Smooth muscle cell (in vitro differentiated cells): ENCODE measurements around the gene ASIC2. TPM values are rescaled to one million over a fixed set of nuclear protein-coding genes. Genes with fewer than 3 reads are reported as not detected.

ENCODE experiments used
- DNase-seq: peaks from one replicate; lab custom pipeline; 2025; ENCODE audit not compliant: unreplicated experiment; lab: John Stamatoyannopoulos, UW
- H2AFZ ChIP-seq: fragments of 200-600 bp; sonication (generic); 2 replicates; pipeline ENCODE4 v1.6.0; 2016; ENCODE audit warnings: antibody characterized with exemption, low read depth, mild to moderate bottlenecking
- H3F3A ChIP-seq: fragments of 200-600 bp; sonication (generic); 2 replicates; pipeline ENCODE4 v1.6.0; 2017; ENCODE audit warnings: antibody characterized with exemption, low read depth
- H3K27ac ChIP-seq: fragments of 200-600 bp; sonication (generic); 2 replicates; pipeline ENCODE4 v1.5.1; 2016; ENCODE audit warnings: low read depth, mild to moderate bottlenecking
- H3K27me3 ChIP-seq: fragments of 200-600 bp; sonication (generic); 2 replicates; pipeline ENCODE4 v1.6.1; 2016; ENCODE audit warnings: low read depth, mild to moderate bottlenecking
- H3K36me3 ChIP-seq: fragments of 200-600 bp; sonication (generic); 2 replicates; pipeline ENCODE4 v1.5.1; 2016; ENCODE audit warnings: low read depth
- H3K4me1 ChIP-seq: fragments of 200-600 bp; sonication (generic); 2 replicates; pipeline ENCODE4 v1.5.1; 2016; ENCODE audit warnings: low read depth
- H3K4me2 ChIP-seq: fragments of 200-600 bp; sonication (generic); 2 replicates; pipeline ENCODE4 v1.6.0; 2016; ENCODE audit warnings: mild to moderate bottlenecking
- H3K4me3 ChIP-seq: fragments of 200-600 bp; sonication (generic); 2 replicates; pipeline ENCODE4 v1.5.1; 2016; ENCODE audit warnings: mild to moderate bottlenecking
- H3K79me2 ChIP-seq: fragments of 200-600 bp; sonication (generic); 2 replicates; pipeline ENCODE4 v1.6.0; 2016; ENCODE audit warnings: low read depth, mild to moderate bottlenecking
- H3K9ac ChIP-seq: fragments of 200-600 bp; sonication (generic); 2 replicates; pipeline ENCODE4 v1.6.0; 2016; ENCODE audit warnings: low read depth
- H3K9me3 ChIP-seq: fragments of 200-600 bp; sonication (generic); replicated peaks from 2 replicates; pipeline ENCODE4 v1.5.1; 2016; ENCODE audit warnings: low read depth
- H4K20me1 ChIP-seq: fragments of 200-600 bp; sonication (generic); 2 replicates; pipeline ENCODE4 v1.6.0; 2016; ENCODE audit warnings: low read depth
- CTCF ChIP-seq: fragments of 200-600 bp; sonication (generic); IDR thresholded peaks from 2 replicates; pipeline ENCODE4 v1.5.1; 2017; ENCODE audit warnings: borderline replicate concordance, mild to moderate bottlenecking, antibody characterized with exemption; ENCODE audit not compliant: insufficient read depth, poor library complexity, severe bottlenecking
- WGBS: methylation state at CpG from one replicate; pipeline ENCODE4 v1.1.7; 2016; ENCODE audit warnings: low lambda C conversion rate; 5-methylcytosine and 5-hydroxymethylcytosine counted together
- polyA plus RNA-seq: library from polyadenylated mRNA; unstranded; fragments of >200 nt; fragmentation: Nextera tagmentation; extraction: Ambion mirVana; gene quantifications from 2 replicates; pipeline ENCODE4 v1.2.1, GENCODE V29; 2016
- total RNA-seq: library from RNA; depleted of rRNA; stranded (reverse); fragments of >200 nt; gene quantifications from 2 replicates; pipeline ENCODE4 v1.2.3, GENCODE V29; 2014

The ASIC2 gene
- total and polyA plus RNA-seq, 2 experiments from 2014 or later, result 0.18 to 0.23 TPM

GRCh38 chr17:33013596-33014375 is 279.3 kb downstream of the ASIC2 start:
- H3K9me3 ChIP-seq, result no peaks in the 10 kb centered on the region
- no peak for DNase-seq
- H3K79me2 ChIP-seq, result no peaks in the 10 kb centered on the region
- H3K4me2 ChIP-seq, result no peak overlapping the region
- H3K27ac ChIP-seq, result no peak overlapping the region
- 93% methylated on average over 18 of the region's 18 CpGs for WGBS
- no peaks in the 10 kb centered on the region for H4K20me1 ChIP-seq
- no peak overlapping the region for H2AFZ ChIP-seq
- TF ChIP-seq CTCF, result no peak
- H3K9ac ChIP-seq, result no peak overlapping the region
- no peaks in the 10 kb centered on the region for H3F3A ChIP-seq
- H3K36me3 ChIP-seq, result no peaks in the 10 kb centered on the region
- no peaks in the 10 kb centered on the region for H3K27me3 ChIP-seq
- H3K4me1 ChIP-seq, result no peaks in the 10 kb centered on the region
- H3K4me3 ChIP-seq, result no peak overlapping the region

- Histone ChIP-seq H3K4me3 (no peak overlapping the region), H4K20me1 (no peaks in the 10 kb centered on the region), H3K27me3 (no peaks in the 10 kb centered on the region), H3K36me3 (no peaks in the 10 kb centered on the region), H3F3A (no peaks in the 10 kb centered on the region), H3K4me2 (peak overlapping the region; percentile 44), H3K9me3 (no peaks in the 10 kb centered on the region), H2AFZ (no peak overlapping the region), H3K9ac (no peak overlapping the region), H3K27ac (peak overlapping the region; percentile 35), H3K4me1 (no peaks in the 10 kb centered on the region), H3K79me2 (no peaks in the 10 kb centered on the region)
- 19% methylated on average over 6 of the region's 8 CpGs for WGBS
- TF ChIP-seq CTCF, result no peak
- peak; percentile 24 for DNase-seq
Observed at GRCh38 chr17:33012522-33013033, 280.5 kb downstream of the ASIC2 start.

GRCh38 chr17:33009636-33010035 is 283.5 kb downstream of the ASIC2 start:
- Histone ChIP-seq H3K9me3 (no peaks in the 10 kb centered on the region), H3K27me3 (peaks cover 4% of the 10 kb centered on the region), H3K36me3 (no peaks in the 10 kb centered on the region), H3K4me2 (no peak overlapping the region), H2AFZ (no peak overlapping the region), H3K9ac (no peak overlapping the region), H4K20me1 (no peaks in the 10 kb centered on the region), H3K79me2 (no peaks in the 10 kb centered on the region), H3K4me3 (no peak overlapping the region), H3K27ac (no peak overlapping the region), H3F3A (no peaks in the 10 kb centered on the region), H3K4me1 (no peaks in the 10 kb centered on the region)
- 97% methylated on average over 9 of the region's 9 CpGs for WGBS
- no peak for TF ChIP-seq CTCF
- DNase-seq, result no peak
